ENCODE data around the gene C19orf47. TPM values are rescaled to one million over a fixed set of nuclear protein-coding genes. Genes with fewer than 3 reads are reported as not detected.

Gene C19orf47
- total and polyA plus RNA-seq, 2 donors (not counting 1 experiment from before 2014, with no cell fraction given), result 5.1 to 9.1 TPM

DNA sequence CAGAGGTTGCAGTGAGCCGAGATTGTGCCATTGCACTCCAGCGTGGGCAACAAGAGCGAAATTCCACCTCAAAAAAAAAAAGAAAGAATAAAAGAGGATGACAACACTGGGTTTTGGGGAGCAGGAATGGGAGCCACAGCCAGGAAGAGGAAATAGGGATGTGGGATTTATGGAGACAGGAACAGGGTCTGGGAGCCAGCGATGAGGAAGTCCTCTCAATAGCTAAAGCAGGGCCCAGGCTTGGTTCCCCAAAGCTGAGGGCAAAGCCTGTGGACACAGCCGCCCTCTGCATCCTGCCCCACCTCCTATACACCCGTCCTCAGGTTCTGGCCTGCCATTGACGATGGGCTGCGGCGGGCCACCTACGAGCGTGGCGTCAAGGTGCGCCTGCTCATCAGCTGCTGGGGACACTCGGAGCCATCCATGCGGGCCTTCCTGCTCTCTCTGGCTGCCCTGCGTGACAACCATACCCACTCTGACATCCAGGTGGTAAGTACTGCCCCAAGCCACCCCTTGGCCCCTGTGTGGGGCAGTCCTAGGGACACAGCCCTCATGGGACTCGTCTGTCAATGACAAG, 28.2 kb upstream of the C19orf47 start:
- no peaks in the 10 kb centered on the region for H3K79me2 ChIP-seq (ENCODE audit: control insufficient read depth, insufficient read depth, low read length)
- no peak for DNase-seq (ENCODE audit: low read depth in 2 of 2)
- no peaks in the 10 kb centered on the region for H3K27me3 ChIP-seq (ENCODE audit: control insufficient read depth, insufficient read depth, low read length)
- no peak overlapping the region for H3K9ac ChIP-seq (ENCODE audit: insufficient read depth, low read length)
- no peak overlapping the region for H3K27ac ChIP-seq (ENCODE audit: insufficient read depth, low read length)
- no peaks in the 10 kb centered on the region for H3K4me1 ChIP-seq (ENCODE audit: control insufficient read depth, extremely low read depth, insufficient read depth, low read length)
- H3K9me3 ChIP-seq (ENCODE audit: control insufficient read depth, insufficient read depth, low read depth, low read length), result no peaks in the 10 kb centered on the region
- peaks cover 4% of the 10 kb centered on the region for H3K36me3 ChIP-seq (ENCODE audit: control insufficient read depth, insufficient read depth, low read length)
- TF ChIP-seq EZH2 (IDR thresholded peaks at IDR 0.05; ENCODE audit: low read length, missing control alignments), result no peak
- TF ChIP-seq, protein P1, sequence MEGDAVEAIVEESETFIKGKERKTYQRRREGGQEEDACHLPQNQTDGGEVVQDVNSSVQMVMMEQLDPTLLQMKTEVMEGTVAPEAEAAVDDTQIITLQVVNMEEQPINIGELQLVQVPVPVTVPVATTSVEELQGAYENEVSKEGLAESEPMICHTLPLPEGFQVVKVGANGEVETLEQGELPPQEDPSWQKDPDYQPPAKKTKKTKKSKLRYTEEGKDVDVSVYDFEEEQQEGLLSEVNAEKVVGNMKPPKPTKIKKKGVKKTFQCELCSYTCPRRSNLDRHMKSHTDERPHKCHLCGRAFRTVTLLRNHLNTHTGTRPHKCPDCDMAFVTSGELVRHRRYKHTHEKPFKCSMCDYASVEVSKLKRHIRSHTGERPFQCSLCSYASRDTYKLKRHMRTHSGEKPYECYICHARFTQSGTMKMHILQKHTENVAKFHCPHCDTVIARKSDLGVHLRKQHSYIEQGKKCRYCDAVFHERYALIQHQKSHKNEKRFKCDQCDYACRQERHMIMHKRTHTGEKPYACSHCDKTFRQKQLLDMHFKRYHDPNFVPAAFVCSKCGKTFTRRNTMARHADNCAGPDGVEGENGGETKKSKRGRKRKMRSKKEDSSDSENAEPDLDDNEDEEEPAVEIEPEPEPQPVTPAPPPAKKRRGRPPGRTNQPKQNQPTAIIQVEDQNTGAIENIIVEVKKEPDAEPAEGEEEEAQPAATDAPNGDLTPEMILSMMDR (conservative IDR thresholded peaks at IDR 0.05 in 1 of 2, IDR thresholded peaks at IDR 0.05 in 1 of 2; ENCODE audit: low read depth in 1 of 2, low read length in 2 of 2), result no peak
- no peaks in the 10 kb centered on the region for H4K20me1 ChIP-seq (ENCODE audit: control insufficient read depth, extremely low read depth, insufficient read depth, low read length)
- H3K4me2 ChIP-seq (ENCODE audit: extremely low read depth, insufficient read depth, low read length), result no peak overlapping the region
- H2AFZ ChIP-seq (ENCODE audit: low read length), result no peak overlapping the region
- H3K4me3 ChIP-seq (replicated peaks in 1 of 4; ENCODE audit: control extremely low read depth in 1 of 4, insufficient read depth in 1 of 4, low read depth in 3 of 4, low read length in 4 of 4), result no peak overlapping the region

DNA sequence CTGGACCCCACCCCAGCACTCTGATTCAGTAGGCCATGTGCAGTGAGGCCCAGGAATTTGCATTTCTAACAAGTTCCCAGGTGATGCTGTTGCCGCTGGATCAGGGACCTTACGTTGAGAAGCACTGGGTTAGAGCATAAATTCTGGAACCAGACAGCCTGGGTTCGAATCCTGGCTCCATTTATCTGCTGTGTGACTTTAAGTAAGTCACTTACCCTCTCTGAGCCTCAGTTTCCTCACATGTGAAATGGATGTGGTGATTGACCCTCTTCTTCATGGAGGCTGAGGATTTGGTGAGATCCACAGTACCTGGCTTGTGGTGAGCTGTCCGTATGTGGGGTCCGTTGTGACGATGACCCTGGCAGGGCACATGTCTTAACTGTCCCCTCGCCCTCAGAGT, 25.9 kb upstream of the C19orf47 start:
- Histone ChIP-seq H3K9me3 (ENCODE audit: control insufficient read depth, insufficient read depth, low read depth, low read length) (no peaks in the 10 kb centered on the region), H3K4me3 (replicated peaks in 1 of 4; ENCODE audit: control extremely low read depth in 1 of 4, insufficient read depth in 1 of 4, low read depth in 3 of 4, low read length in 4 of 4) (no peak overlapping the region), H3K4me2 (ENCODE audit: extremely low read depth, insufficient read depth, low read length) (no peak overlapping the region), H3K27ac (ENCODE audit: insufficient read depth, low read length) (no peak overlapping the region), H3K79me2 (ENCODE audit: control insufficient read depth, insufficient read depth, low read length) (no peaks in the 10 kb centered on the region), H3K27me3 (ENCODE audit: control insufficient read depth, insufficient read depth, low read length) (no peaks in the 10 kb centered on the region), H3K9ac (ENCODE audit: insufficient read depth, low read length) (no peak overlapping the region), H4K20me1 (ENCODE audit: control insufficient read depth, extremely low read depth, insufficient read depth, low read length) (no peaks in the 10 kb centered on the region), H3K4me1 (ENCODE audit: control insufficient read depth, extremely low read depth, insufficient read depth, low read length) (no peaks in the 10 kb centered on the region), H2AFZ (ENCODE audit: low read length) (no peak overlapping the region), H3K36me3 (ENCODE audit: control insufficient read depth, insufficient read depth, low read length) (peaks cover 6% of the 10 kb centered on the region)
- no peak for DNase-seq (ENCODE audit: low read depth in 2 of 2)
- TF ChIP-seq, protein P1 (conservative IDR thresholded peaks at IDR 0.05 in 1 of 2, IDR thresholded peaks at IDR 0.05 in 1 of 2; ENCODE audit: low read depth in 1 of 2, low read length in 2 of 2), result no peak
- no peak for TF ChIP-seq EZH2 (IDR thresholded peaks at IDR 0.05; ENCODE audit: low read length, missing control alignments)

DNA sequence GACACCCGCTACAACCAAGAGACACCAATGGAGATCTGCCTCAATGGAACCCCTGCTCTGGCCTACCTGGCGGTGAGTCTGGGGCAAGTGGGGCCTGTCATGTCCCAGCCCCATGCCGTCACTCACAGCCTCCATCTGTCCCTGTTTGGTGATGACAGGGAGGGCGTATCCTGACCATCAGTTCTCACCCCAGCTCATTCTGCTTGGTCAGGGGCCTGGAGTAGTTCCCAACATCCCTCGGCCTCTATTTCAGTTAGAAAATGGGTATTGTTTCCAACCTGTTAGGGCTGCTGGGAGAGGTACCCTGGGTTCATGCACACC, 23.6 kb upstream of the C19orf47 start:
- Histone ChIP-seq H4K20me1 (ENCODE audit: control insufficient read depth, extremely low read depth, insufficient read depth, low read length) (no peaks in the 10 kb centered on the region), H3K27me3 (ENCODE audit: control insufficient read depth, insufficient read depth, low read length) (no peaks in the 10 kb centered on the region), H3K36me3 (ENCODE audit: control insufficient read depth, insufficient read depth, low read length) (peaks cover 9% of the 10 kb centered on the region), H2AFZ (ENCODE audit: low read length) (no peak overlapping the region), H3K9ac (ENCODE audit: insufficient read depth, low read length) (no peak overlapping the region), H3K9me3 (ENCODE audit: control insufficient read depth, insufficient read depth, low read depth, low read length) (no peaks in the 10 kb centered on the region), H3K4me3 (replicated peaks in 1 of 4; ENCODE audit: control extremely low read depth in 1 of 4, insufficient read depth in 1 of 4, low read depth in 3 of 4, low read length in 4 of 4) (no peak overlapping the region), H3K79me2 (ENCODE audit: control insufficient read depth, insufficient read depth, low read length) (no peaks in the 10 kb centered on the region), H3K4me2 (ENCODE audit: extremely low read depth, insufficient read depth, low read length) (no peak overlapping the region), H3K4me1 (ENCODE audit: control insufficient read depth, extremely low read depth, insufficient read depth, low read length) (no peaks in the 10 kb centered on the region), H3K27ac (ENCODE audit: insufficient read depth, low read length) (no peak overlapping the region)
- DNase-seq (ENCODE audit: low read depth in 2 of 2), result no peak
- TF ChIP-seq, protein P1 (conservative IDR thresholded peaks at IDR 0.05 in 1 of 2, IDR thresholded peaks at IDR 0.05 in 1 of 2; ENCODE audit: low read depth in 1 of 2, low read length in 2 of 2), result no peak
- TF ChIP-seq EZH2 (IDR thresholded peaks at IDR 0.05; ENCODE audit: low read length, missing control alignments), result no peak

Data from fibroblast of lung (primary cell).